Osteocyte (in vitro differentiated cells): ENCODE measurements around the gene MYO5B. TPM values are rescaled to one million over a fixed set of nuclear protein-coding genes. Genes with fewer than 3 reads are reported as not detected.

Experiments used
- DNase-seq: peaks from one replicate; pipeline ENCODE4 v3.0.0; 2021; ENCODE audit warnings: mixed read lengths; ENCODE audit not compliant: unreplicated experiment; ENCODE audit errors: extremely low spot score
- H3K27ac Mint-ChIP-seq: one replicate; pipeline ENCODE4 v1.8.0; 2021; ENCODE audit warnings: mild to moderate bottlenecking, mixed read lengths; ENCODE audit not compliant: unreplicated experiment
- H3K27me3 Mint-ChIP-seq: one replicate; pipeline ENCODE4 v1.8.0; 2021; ENCODE audit warnings: mixed read lengths; ENCODE audit not compliant: unreplicated experiment
- H3K36me3 Mint-ChIP-seq: one replicate; pipeline ENCODE4 v1.8.0; 2021; ENCODE audit warnings: mixed read lengths; ENCODE audit not compliant: unreplicated experiment
- H3K4me1 Mint-ChIP-seq: one replicate; pipeline ENCODE4 v1.8.0; 2021; ENCODE audit warnings: mixed read lengths; ENCODE audit not compliant: unreplicated experiment
- H3K4me3 Mint-ChIP-seq: one replicate; pipeline ENCODE4 v1.8.0; 2021; ENCODE audit warnings: mild to moderate bottlenecking, moderate library complexity, mixed read lengths; ENCODE audit not compliant: unreplicated experiment
- H3K9me3 Mint-ChIP-seq: one replicate; pipeline ENCODE4 v1.8.0; 2021; ENCODE audit warnings: mixed read lengths; ENCODE audit not compliant: unreplicated experiment
- CTCF ChIP-seq: fragments of 200-600 bp; sonication (generic); IDR thresholded peaks from 2 replicates; pipeline ENCODE4 v1.5.0; 2021; ENCODE audit warnings: antibody characterized with exemption, mild to moderate bottlenecking, moderate library complexity
- total RNA-seq: library from RNA; stranded (reverse); gene quantifications from 2 replicates; pipeline ENCODE4 v1.2.1, GENCODE V29; 2021

MYO5B gene
- total RNA-seq, 1 donor from 2014 or later = not detected

- Mint-ChIP-seq H3K4me3 (no peak overlapping the region), H3K36me3 (no peaks in the 10 kb centered on the region)
- TF ChIP-seq CTCF = no peak
Measured at GRCh38 chr18:50119296-50119695, 75.7 kb downstream of the MYO5B start.

GRCh38 chr18:50117863-50118262 is 77.1 kb downstream of the MYO5B start:
- no peaks in the 10 kb centered on the region for H3K36me3 Mint-ChIP-seq
- DNase-seq = no peak
- H3K27me3 Mint-ChIP-seq = peaks cover 2% of the 10 kb centered on the region
- no peak overlapping the region for H3K27ac Mint-ChIP-seq
- H3K9me3 Mint-ChIP-seq = no peaks in the 10 kb centered on the region
- H3K4me3 Mint-ChIP-seq = no peak overlapping the region
- no peak for TF ChIP-seq CTCF
- no peaks in the 10 kb centered on the region for H3K4me1 Mint-ChIP-seq

More at GRCh38 chr18:50119296-50119695, 75.7 kb downstream of the MYO5B start:
- Mint-ChIP-seq H3K27me3 (peaks cover 2% of the 10 kb centered on the region), H3K27ac (no peak overlapping the region), H3K4me1 (no peaks in the 10 kb centered on the region), H3K9me3 (no peaks in the 10 kb centered on the region)
- DNase-seq = no peak

GRCh38 chr18:50115095-50115494 is 79.9 kb downstream of the MYO5B start:
- no peak overlapping the region for H3K27ac Mint-ChIP-seq
- no peak for TF ChIP-seq CTCF
- H3K9me3 Mint-ChIP-seq = no peaks in the 10 kb centered on the region
- no peak for DNase-seq
- no peaks in the 10 kb centered on the region for H3K36me3 Mint-ChIP-seq
- peaks cover 2% of the 10 kb centered on the region for H3K27me3 Mint-ChIP-seq
- H3K4me3 Mint-ChIP-seq = no peak overlapping the region
- no peaks in the 10 kb centered on the region for H3K4me1 Mint-ChIP-seq

GRCh38 chr18:50114448-50114847 is 80.5 kb downstream of the MYO5B start:
- Mint-ChIP-seq H3K36me3 (no peaks in the 10 kb centered on the region), H3K27me3 (peaks cover 1% of the 10 kb centered on the region), H3K9me3 (no peaks in the 10 kb centered on the region), H3K4me3 (no peak overlapping the region), H3K27ac (no peak overlapping the region), H3K4me1 (no peaks in the 10 kb centered on the region)
- TF ChIP-seq CTCF = no peak
- no peak for DNase-seq

- Mint-ChIP-seq H3K36me3 (no peaks in the 10 kb centered on the region), H3K4me1 (no peaks in the 10 kb centered on the region), H3K4me3 (no peak overlapping the region), H3K9me3 (no peaks in the 10 kb centered on the region), H3K27me3 (no peaks in the 10 kb centered on the region), H3K27ac (no peak overlapping the region)
- TF ChIP-seq CTCF = no peak
- no peak for DNase-seq
Measured at GRCh38 chr18:50113726-50114125, 81.2 kb downstream of the MYO5B start.
